ENCODE data around the gene NLRP3. TPM values are rescaled to one million over a fixed set of nuclear protein-coding genes. Genes with fewer than 3 reads are reported as not detected.

The NLRP3 gene
- total and polyA plus RNA-seq, 10 of the 15 experiments (the other 5 are each of a cell fraction or from before 2014, with no cell fraction given), result 1.8 to 10.4 (median 5.0) TPM

DNA sequence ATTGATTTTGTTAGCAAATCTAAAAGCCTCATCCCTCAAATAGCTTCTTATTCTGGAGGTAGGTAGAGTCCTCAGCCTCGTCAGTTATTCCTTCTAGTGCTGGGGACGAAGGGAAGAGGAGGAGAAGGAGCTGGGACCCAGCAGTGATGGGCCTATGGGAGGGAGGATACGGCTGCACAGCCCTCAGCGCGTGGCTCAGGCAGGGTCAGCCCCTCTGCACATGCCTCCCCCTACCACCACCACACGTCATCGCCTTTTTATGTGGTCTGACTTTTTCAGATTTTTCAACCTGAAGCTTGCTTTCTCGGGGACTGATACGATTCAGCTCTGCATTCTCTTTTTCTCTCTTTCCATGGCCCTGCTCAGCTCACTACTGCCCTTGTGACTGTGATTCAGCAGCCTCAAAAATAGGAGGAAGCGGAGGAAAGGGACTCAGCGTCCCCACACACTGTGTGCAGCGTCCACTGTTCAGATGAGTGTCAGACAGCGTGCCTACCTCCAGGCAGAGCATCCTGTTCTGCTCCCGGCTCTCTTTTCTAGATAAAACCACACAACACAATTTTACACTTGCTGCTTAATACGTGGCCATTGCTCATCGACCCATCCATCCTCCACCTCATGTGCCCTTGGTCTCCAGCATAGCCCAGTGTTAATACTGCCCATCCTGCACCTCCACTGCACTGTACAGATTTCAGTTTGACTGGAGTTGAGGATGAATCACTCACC is 41.1 kb downstream of the NLRP3 start:
- BruUV-seq (replicated peaks), result no TSS peak
- H3K4me2 ChIP-seq (ENCODE audit: control insufficient read depth, insufficient read depth), result no peak overlapping the region
- in situ Hi-C loops (cut with MboI) (no loop called here), intact Hi-C loops (cut with micrococcal nuclease; ENCODE audit: unreplicated experiment) (no loop called here)
- H3K27ac ChIP-seq (ENCODE audit: control insufficient read depth, insufficient read depth), result no peak overlapping the region
- FAIRE-seq (no peak), ATAC-seq (peak; percentile 40), DNase-seq (ENCODE audit: low read depth, low spot score) (no peak)
- WGBS (ENCODE audit: insufficient coverage, insufficient replicate concordance, low lambda C conversion rate, missing lambda C conversion rate), result 44% methylated on average over 16 of the region's 16 CpGs
- POLR2A ChIA-PET, result no interaction called here
- CTCF ChIA-PET, result no interaction called here
- SMC1A ChIA-PET (ENCODE audit: uncharacterized antibody, unreplicated experiment), result interaction anchor here (0.5 to 1.0 kb wide), 4 partner anchors 8 to 553 kb away, joined by 3 read pairs; no protein-coding TSS in a partner anchor
- no peaks in the 10 kb centered on the region; the same call in 2 of the 3 replicates for H3K9me3 ChIP-seq (replicated peaks; ENCODE audit: control insufficient read depth, insufficient read depth, low read length)
- H2AFZ ChIP-seq (ENCODE audit: control insufficient read depth, low read depth, low read length), result no peak overlapping the region
- no peak overlapping the region for H3K9ac ChIP-seq (ENCODE audit: control insufficient read depth, insufficient read depth, low read length)
- no peak overlapping the region for H3K4me3 ChIP-seq
- RAD21 ChIA-PET (ENCODE audit: unreplicated experiment), result no interaction called here
- no peaks in the 10 kb centered on the region for H3K4me1 ChIP-seq (ENCODE audit: control insufficient read depth, insufficient read depth, low read length)
- H3K27me3 ChIP-seq (replicated peaks in 1 of 2; ENCODE audit: control insufficient read depth in 2 of 2, insufficient read depth in 2 of 2, low read length in 1 of 2), result peaks cover 0 to 2% of the 10 kb centered on the region in 2 experiments; a peak in 1 of 4 replicates
- H3K79me2 ChIP-seq (ENCODE audit: control insufficient read depth, insufficient read depth, low read length), result no peaks in the 10 kb centered on the region
- H4K20me1 ChIP-seq (ENCODE audit: control insufficient read depth, insufficient read depth), result no peaks in the 10 kb centered on the region
- H3K36me3 ChIP-seq (ENCODE audit: control insufficient read depth in 2 of 2, insufficient read depth in 2 of 2, low read length in 1 of 2), result no peaks in the 10 kb centered on the region
- TF ChIP-seq STAT3 (IDR thresholded peaks at IDR 0.05; ENCODE audit: low read depth, low read length) (no peak), BCL11A (IDR thresholded peaks at IDR 0.05; ENCODE audit: low read depth, low read length) (no peak), POLR2A (IDR thresholded peaks at IDR 0.05; ENCODE audit: low read depth, low read length) (no peak), SUZ12 (IDR thresholded peaks at IDR 0.05; ENCODE audit: unreplicated experiment) (no peak), NR2F1 (conservative IDR thresholded peaks at IDR 0.05) (no peak)
- TF ChIP-seq, protein P1, sequence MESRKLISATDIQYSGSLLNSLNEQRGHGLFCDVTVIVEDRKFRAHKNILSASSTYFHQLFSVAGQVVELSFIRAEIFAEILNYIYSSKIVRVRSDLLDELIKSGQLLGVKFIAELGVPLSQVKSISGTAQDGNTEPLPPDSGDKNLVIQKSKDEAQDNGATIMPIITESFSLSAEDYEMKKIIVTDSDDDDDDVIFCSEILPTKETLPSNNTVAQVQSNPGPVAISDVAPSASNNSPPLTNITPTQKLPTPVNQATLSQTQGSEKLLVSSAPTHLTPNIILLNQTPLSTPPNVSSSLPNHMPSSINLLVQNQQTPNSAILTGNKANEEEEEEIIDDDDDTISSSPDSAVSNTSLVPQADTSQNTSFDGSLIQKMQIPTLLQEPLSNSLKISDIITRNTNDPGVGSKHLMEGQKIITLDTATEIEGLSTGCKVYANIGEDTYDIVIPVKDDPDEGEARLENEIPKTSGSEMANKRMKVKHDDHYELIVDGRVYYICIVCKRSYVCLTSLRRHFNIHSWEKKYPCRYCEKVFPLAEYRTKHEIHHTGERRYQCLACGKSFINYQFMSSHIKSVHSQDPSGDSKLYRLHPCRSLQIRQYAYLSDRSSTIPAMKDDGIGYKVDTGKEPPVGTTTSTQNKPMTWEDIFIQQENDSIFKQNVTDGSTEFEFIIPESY (IDR thresholded peaks at IDR 0.05), result no peak
- TF ChIP-seq, protein P2, sequence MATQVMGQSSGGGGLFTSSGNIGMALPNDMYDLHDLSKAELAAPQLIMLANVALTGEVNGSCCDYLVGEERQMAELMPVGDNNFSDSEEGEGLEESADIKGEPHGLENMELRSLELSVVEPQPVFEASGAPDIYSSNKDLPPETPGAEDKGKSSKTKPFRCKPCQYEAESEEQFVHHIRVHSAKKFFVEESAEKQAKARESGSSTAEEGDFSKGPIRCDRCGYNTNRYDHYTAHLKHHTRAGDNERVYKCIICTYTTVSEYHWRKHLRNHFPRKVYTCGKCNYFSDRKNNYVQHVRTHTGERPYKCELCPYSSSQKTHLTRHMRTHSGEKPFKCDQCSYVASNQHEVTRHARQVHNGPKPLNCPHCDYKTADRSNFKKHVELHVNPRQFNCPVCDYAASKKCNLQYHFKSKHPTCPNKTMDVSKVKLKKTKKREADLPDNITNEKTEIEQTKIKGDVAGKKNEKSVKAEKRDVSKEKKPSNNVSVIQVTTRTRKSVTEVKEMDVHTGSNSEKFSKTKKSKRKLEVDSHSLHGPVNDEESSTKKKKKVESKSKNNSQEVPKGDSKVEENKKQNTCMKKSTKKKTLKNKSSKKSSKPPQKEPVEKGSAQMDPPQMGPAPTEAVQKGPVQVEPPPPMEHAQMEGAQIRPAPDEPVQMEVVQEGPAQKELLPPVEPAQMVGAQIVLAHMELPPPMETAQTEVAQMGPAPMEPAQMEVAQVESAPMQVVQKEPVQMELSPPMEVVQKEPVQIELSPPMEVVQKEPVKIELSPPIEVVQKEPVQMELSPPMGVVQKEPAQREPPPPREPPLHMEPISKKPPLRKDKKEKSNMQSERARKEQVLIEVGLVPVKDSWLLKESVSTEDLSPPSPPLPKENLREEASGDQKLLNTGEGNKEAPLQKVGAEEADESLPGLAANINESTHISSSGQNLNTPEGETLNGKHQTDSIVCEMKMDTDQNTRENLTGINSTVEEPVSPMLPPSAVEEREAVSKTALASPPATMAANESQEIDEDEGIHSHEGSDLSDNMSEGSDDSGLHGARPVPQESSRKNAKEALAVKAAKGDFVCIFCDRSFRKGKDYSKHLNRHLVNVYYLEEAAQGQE (IDR thresholded peaks at IDR 0.05; ENCODE audit: low read depth, low read length), result no peak
